ENCODE measurements around the gene UPF3B. TPM values are rescaled to one million over a fixed set of nuclear protein-coding genes. Genes with fewer than 3 reads are reported as not detected.
"Not testable (repeated sequence)": the region's sequence is repeated elsewhere in the genome, so short reads cannot be mapped to it uniquely, and the experiment has no call there.

UPF3B gene
- total RNA-seq, 2 experiments from 2014 or later, result 16.0 to 16.6 TPM

GRCh38 chrX:119853444-119853843 is 681 bp upstream of the UPF3B start:
- Mint-ChIP-seq H3K4me1 (ENCODE audit: low read depth) (peaks cover 12% of the 10 kb centered on the region), H3K4me3 (peak overlapping the region; percentile 96), H3K27ac (peak overlapping the region; percentile 95), H3K9me3 (no peaks in the 10 kb centered on the region), H3K36me3 (ENCODE audit: low read depth) (peaks cover 9% of the 10 kb centered on the region), H3K27me3 (no peaks in the 10 kb centered on the region)
- intact Hi-C loops (cut with micrococcal nuclease), result no loop called here
- TF ChIP-seq CTCF (IDR thresholded peaks at IDR 0.05), result no peak
- ATAC-seq (no peak), DNase-seq (no peak)
- CTCF ChIA-PET, result interaction anchor here (0.7 to 1.3 kb wide), 3 partner anchors 17 to 69 kb away, joined by 3 to 6 read pairs (median 5); partner anchors contain the start of gene RPL39
- POLR2A ChIA-PET, result interaction anchor here (1.5 to 2.8 kb wide), 3 partner anchors 14 to 62 kb away, joined by 4 to 14 read pairs (median 6); partner anchors contain the start of genes NDUFA1, RNF113A and RPL39

GRCh38 chrX:119833905-119834304 is 18.9 kb downstream of the UPF3B start:
- no peak overlapping the region for H3K27ac Mint-ChIP-seq
- no peaks in the 10 kb centered on the region for H3K4me1 Mint-ChIP-seq (ENCODE audit: low read depth)
- intact Hi-C loops (cut with micrococcal nuclease), result no loop called here
- DNase-seq, result no peak
- CTCF ChIA-PET, result interaction anchor here (1.3 to 1.4 kb wide), 2 partner anchors 43 to 135 kb away, joined by 3 to 4 read pairs; partner anchors contain the start of gene RPL39
- no peaks in the 10 kb centered on the region for H3K9me3 Mint-ChIP-seq
- ATAC-seq, result no peak
- H3K4me3 Mint-ChIP-seq, result no peak overlapping the region
- TF ChIP-seq CTCF (IDR thresholded peaks at IDR 0.05), result no peak
- no peaks in the 10 kb centered on the region for H3K27me3 Mint-ChIP-seq
- POLR2A ChIA-PET, result interaction anchor here (1.5 kb wide), 1 partner anchor 43 kb away, joined by 4 read pairs; the partner anchor contains the start of gene RPL39
- H3K36me3 Mint-ChIP-seq (ENCODE audit: low read depth), result peaks cover 35% of the 10 kb centered on the region

- H3K27ac Mint-ChIP-seq, result no peak overlapping the region
- H3K4me1 Mint-ChIP-seq (ENCODE audit: low read depth), result peaks cover 9% of the 10 kb centered on the region
- ATAC-seq (no peak), DNase-seq (no peak)
- peaks cover 16% of the 10 kb centered on the region for H3K36me3 Mint-ChIP-seq (ENCODE audit: low read depth)
- TF ChIP-seq CTCF (IDR thresholded peaks at IDR 0.05), result no peak
- H3K4me3 Mint-ChIP-seq, result no peak overlapping the region
- intact Hi-C loops (cut with micrococcal nuclease), result no loop called here
- POLR2A ChIA-PET, result no interaction called here
- CTCF ChIA-PET, result no interaction called here
- H3K9me3 Mint-ChIP-seq, result no peaks in the 10 kb centered on the region
- no peaks in the 10 kb centered on the region for H3K27me3 Mint-ChIP-seq
Measured at GRCh38 chrX:119828446-119828845, 24.3 kb downstream of the UPF3B start.

GRCh38 chrX:119826399-119826959 is 26.3 kb downstream of the UPF3B start:
- POLR2A ChIA-PET, result interaction anchor here (1.6 kb wide), 1 partner anchor 35 kb away, joined by 5 read pairs; the partner anchor contains the start of gene RPL39
- intact Hi-C loops (cut with micrococcal nuclease), result no loop called here

GRCh38 chrX:119824221-119824620 is 28.5 kb downstream of the UPF3B start:
- intact Hi-C loops (cut with micrococcal nuclease); ATAC-seq; H3K9me3 Mint-ChIP-seq: not testable (repeated sequence)

More at GRCh38 chrX:119826399-119826959, 26.3 kb downstream of the UPF3B start:
- H3K27ac Mint-ChIP-seq, result peak overlapping the region; percentile 42
- H3K4me1 Mint-ChIP-seq (ENCODE audit: low read depth), result peaks cover 16% of the 10 kb centered on the region
- peaks cover 10% of the 10 kb centered on the region for H3K36me3 Mint-ChIP-seq (ENCODE audit: low read depth)
- H3K27me3 Mint-ChIP-seq, result no peaks in the 10 kb centered on the region
- H3K9me3 Mint-ChIP-seq, result no peaks in the 10 kb centered on the region
- TF ChIP-seq CTCF (IDR thresholded peaks at IDR 0.05), result no peak
- no peak overlapping the region for H3K4me3 Mint-ChIP-seq
- ATAC-seq (peak; percentile 64), DNase-seq (peak; percentile 15)
- CTCF ChIA-PET, result no interaction called here

GRCh38 chrX:119821703-119822102 is 31.1 kb downstream of the UPF3B start:
- CTCF ChIA-PET, result interaction anchor here (0.6 kb wide), 1 partner anchor 304 kb away, joined by 3 read pairs; no protein-coding TSS in a partner anchor
- H3K36me3 Mint-ChIP-seq (ENCODE audit: low read depth); H3K4me3 Mint-ChIP-seq; H3K9me3 Mint-ChIP-seq; intact Hi-C loops (cut with micrococcal nuclease); H3K27me3 Mint-ChIP-seq; DNase-seq: not testable (repeated sequence)
- Mint-ChIP-seq H3K4me1 (ENCODE audit: low read depth) (peaks cover 19% of the 10 kb centered on the region), H3K27ac (peak overlapping the region; percentile 43)
- POLR2A ChIA-PET, result interaction anchor here (1.2 kb wide), 1 partner anchor 34 kb away, joined by 3 read pairs; no protein-coding TSS in a partner anchor
- ATAC-seq, result peak; percentile 77

More at GRCh38 chrX:119824221-119824620, 28.5 kb downstream of the UPF3B start:
- H3K36me3 Mint-ChIP-seq (ENCODE audit: low read depth); CTCF ChIA-PET; H3K27ac Mint-ChIP-seq; H3K4me3 Mint-ChIP-seq; DNase-seq; H3K27me3 Mint-ChIP-seq: not testable (repeated sequence)
- peaks cover 16% of the 10 kb centered on the region for H3K4me1 Mint-ChIP-seq (ENCODE audit: low read depth)
- POLR2A ChIA-PET, result interaction anchor here (1.0 kb wide), 1 partner anchor 146 kb away, joined by 3 read pairs; no protein-coding TSS in a partner anchor
